T-helper 1 cell (primary cell): ENCODE results near the gene KDM6B.

ENCODE experiments used
- DNase-seq, 5 donors: peaks; one replicate each; pipeline ENCODE4 v3.0.0-alpha.2; 2012 to 2020

Gene KDM6B

DNA sequence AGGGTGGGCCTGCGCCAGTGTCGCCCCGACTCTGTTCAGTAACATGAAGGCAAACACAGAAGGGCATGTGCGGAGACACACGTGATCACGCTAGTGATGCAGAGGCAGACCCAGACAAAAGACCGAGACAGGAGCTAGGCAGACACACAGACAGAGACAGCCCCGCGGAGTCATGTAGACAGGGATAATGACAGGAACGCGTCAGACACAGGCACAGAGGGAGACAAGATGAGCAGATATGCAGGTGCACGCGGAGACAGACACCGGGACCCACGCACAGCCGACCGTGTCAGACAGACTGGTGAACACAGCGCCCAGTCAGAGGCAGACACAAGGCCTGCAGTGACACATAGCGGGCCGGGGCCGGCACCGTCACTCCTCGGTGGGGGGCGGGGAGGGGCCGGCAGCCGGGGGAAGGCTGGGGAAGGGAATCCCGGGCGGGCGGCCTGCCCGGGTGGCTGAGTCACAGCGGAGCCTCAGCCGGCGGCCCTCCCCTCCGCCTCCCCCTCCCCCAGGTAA is 7.4 kb downstream of the KDM6B start:
- DNase-seq: peak; percentile 75 to 96 (median 92)

DNA sequence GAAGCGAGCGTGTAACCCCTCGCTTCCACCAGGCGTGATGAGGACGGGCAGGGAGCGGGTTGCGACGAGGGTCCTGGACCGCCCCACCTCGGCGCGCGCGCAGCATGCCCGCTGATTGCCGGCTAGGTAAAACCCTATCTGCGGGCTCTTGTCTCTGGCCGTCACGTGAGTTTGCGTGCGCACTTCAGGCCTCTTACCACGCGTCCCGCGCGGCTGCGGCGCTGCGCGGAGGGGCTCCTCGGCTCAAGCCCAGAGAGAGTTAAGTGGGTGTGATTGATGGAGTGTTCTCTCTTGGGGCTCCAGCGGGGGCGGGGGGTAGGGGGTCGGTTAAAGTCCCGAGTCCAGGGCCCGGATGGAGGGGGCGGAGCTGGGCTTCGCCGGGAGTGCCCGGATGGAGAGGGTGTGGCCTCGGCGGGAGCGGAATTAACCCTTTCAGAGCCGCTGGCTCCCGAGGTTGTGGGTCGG is 7.9 kb downstream of the KDM6B start:
- peak; percentile 68 to 80 (median 79) for DNase-seq

DNA sequence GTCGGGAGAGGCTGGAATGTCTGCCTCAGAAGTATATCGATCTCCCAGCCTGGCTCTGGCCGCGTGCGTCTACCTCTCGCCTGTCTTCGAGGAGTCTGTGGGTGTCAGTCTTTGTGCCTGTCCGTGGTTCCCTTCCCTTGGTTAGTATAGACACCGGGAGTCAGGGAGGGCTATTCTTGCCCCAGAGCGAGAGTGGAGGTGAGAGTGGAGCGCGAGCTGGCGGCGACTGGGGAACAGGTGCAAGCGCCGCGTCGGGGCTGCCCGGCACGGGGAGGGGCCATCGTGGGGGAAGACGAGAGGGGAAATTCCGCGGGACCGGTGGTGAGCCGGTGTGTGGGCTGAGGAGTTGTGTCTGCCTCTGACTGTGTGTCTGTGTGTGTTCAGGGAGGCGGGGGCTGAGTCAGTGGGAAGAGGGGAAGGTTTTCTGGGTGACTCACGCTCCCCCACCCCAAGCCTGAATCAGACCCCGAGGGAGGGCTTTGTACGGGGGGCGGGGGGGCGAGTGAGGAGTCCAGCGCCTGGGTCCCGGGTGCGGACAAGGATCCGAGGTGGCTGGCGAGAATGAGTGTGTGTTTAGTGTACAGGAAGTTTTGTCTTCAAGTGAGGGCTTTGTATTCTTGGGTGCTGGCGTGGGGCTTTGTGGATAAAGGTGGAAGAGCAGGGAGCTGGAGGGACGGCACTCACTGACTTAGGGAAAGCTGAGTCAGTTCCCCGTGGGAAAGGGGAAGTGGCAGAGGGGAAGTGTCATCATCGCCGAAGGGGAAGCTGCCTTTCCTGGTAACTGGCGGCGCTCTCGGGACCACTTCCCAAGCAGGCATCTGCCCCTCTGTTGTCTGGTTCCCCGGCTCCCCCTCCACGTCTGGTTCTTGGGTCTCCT is 8.6 kb downstream of the KDM6B start:
- peak; percentile 81 to 96 (median 95) for DNase-seq

DNA sequence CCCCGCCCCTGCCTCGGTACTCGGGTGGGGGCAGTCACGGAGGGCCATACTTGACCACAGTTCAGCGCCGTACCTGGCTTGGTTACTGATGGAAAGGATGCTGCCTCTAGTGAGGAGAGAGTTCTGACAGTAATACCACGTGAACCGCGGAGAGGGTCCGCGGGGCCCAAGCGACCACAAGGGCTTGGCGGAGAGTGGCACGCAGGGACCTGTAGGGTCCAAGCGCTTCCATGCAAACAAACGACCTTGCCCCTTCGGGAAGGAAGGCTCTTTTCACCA is 9.2 kb downstream of the KDM6B start:
- DNase-seq: no peak

DNA sequence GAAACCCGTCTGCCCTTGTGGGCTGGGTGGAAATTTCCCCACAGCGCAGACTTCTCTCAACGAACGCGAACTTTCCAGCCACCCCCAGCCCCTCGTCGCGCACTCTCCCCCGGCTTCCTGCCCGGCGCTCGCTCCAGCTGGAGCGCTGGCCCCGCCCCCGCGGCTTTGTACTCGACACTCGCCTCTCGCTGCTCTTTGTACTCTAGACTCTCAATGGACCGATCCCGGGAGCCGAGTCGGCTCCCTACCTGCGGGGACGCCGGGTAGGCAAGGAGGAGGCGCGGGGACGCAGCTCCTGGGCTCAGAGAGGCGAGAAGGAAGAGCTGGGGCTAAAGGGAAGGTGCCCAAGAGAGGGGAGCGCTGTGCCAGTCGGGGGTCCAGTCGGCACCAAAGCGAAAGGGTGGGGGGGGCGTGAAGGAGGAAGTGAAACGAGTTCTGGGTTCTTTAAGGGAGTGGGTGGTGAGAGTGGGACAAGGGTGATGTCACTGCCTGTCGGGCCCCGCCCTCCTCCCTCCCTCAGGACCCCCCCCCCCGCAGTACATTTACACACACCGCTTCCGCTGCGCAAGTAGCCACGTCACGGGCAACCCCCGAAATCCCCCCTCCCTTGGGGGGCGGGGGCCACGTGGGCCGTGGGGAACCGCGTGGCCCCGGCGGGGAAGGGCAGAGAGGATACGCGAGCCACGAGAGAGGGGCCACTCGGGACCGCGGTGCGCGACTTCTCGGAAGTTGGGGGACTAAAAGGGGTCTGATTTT is 9.7 kb downstream of the KDM6B start:
- peak; percentile 85 to 94 (median 89) for DNase-seq

DNA sequence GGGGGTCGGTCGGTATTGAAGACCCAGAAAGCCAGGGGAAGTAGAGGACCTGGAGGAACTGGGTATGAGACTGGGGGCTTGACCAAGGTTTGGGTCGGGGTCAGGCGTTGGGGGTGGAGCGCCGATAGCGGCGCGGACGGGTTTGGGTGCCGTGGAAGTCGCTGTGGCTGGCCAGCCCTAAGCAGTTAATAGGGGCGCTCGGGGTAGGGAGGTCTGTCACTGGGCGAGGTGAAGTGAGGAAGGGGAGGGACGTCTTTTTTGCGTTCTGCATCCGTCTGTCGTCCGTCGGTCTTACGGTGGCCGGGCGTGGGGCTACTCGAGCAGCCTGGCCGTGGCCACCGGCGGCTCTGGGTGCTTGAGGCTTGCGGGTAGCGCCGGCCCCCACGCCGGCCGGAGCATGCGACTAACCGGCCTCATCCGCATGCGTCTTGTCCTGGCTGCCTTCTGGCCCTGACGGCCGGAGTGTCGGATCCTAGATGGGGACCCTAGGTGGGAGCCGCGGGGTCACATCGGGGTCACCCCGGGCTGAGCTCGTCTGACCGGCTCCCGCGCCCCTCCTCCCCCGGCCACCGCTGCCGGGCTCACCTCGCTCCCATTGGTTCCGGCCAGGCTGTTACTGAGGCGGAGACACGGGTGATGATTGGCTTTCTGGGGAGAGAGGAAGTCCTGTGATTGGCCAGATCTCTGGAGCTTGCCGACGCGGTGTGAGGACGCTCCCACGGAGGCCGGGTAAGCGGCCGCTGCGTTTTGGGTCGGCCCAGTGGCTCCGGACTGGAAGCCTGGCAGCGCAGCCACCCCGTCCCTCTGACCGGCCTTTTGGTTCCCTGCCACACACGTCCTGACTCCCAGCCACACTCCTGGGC is 10.5 kb downstream of the KDM6B start:
- DNase-seq: peak; percentile 66 to 91 (median 74)

DNA sequence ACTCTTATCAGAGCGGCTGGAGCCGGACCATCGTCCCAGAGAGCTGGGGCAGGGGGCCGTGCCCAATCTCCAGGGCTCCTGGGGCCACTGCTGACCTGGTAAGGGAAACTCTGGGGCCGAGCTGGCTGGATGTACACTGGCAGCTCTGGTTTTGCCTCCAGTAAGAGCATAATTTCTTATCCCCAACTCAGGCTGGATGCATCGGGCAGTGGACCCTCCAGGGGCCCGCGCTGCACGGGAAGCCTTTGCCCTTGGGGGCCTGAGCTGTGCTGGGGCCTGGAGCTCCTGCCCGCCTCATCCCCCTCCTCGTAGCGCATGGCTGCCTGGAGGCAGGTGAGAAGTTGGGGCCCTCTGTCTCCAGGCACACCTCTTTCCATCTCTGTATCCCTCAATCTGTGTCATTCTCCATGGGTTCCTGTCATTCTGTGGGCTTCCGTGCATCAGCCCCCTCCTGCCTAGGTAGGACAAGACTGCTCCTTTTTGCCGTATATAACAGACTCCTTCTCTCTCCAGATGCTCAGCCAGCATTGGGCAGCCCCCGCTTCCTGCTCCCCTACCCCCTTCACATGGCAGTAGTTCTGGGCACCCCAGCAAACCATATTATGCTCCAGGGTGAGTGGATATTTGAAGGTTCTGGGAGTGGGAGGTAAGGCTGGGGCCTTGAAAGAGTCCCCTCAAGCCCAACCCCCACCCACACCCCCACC is 11.5 kb downstream of the KDM6B start:
- no peak for DNase-seq

DNA sequence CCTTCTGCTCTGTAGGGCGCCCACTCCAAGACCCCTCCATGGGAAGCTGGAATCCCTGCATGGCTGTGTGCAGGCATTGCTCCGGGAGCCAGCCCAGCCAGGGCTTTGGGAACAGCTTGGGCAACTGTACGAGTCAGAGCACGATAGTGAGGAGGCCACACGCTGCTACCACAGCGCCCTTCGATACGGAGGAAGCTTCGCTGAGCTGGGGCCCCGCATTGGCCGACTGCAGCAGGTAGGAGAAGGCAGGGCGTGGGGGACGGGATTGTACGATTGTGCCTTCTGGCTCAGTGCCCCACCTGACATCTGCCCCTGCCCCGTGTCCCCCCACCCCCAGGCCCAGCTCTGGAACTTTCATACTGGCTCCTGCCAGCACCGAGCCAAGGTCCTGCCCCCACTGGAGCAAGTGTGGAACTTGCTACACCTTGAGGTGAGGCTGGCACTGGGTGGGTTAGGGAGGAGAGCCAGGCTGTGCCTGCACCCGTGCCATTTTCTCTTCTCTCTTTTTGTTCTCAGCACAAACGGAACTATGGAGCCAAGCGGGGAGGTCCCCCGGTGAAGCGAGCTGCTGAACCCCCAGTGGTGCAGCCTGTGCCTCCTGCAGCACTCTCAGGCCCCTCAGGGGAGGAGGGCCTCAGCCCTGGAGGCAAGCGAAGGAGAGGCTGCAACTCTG is 12.2 kb downstream of the KDM6B start:
- DNase-seq: no peak

DNA sequence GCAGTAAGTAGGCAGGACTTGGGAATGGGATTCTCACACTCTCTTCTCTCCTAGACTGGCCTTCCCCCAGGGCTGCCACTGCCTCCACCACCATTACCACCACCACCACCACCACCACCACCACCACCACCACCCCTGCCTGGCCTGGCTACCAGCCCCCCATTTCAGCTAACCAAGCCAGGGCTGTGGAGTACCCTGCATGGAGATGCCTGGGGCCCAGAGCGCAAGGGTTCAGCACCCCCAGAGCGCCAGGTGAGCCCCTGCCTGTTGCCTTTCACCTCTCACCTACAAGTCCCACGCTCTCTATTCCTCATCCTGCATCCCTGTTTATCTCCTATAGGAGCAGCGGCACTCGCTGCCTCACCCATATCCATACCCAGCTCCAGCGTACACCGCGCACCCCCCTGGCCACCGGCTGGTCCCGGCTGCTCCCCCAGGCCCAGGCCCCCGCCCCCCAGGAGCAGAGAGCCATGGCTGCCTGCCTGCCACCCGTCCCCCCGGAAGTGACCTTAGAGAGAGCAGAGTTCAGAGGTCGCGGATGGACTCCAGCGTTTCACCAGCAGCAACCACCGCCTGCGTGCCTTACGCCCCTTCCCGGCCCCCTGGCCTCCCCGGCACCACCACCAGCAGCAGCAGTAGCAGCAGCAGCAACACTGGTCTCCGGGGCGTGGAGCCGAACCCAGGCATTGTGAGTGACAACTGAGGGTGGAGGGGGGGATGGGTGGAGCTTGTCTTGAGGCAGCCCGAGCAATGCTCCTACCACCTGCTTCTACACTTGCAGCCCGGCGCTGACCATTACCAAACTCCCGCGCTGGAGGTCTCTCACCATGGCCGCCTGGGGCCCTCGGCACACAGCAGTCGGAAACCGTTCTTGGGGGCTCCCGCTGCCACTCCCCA is 13.0 kb downstream of the KDM6B start:
- DNase-seq: no peak

DNA sequence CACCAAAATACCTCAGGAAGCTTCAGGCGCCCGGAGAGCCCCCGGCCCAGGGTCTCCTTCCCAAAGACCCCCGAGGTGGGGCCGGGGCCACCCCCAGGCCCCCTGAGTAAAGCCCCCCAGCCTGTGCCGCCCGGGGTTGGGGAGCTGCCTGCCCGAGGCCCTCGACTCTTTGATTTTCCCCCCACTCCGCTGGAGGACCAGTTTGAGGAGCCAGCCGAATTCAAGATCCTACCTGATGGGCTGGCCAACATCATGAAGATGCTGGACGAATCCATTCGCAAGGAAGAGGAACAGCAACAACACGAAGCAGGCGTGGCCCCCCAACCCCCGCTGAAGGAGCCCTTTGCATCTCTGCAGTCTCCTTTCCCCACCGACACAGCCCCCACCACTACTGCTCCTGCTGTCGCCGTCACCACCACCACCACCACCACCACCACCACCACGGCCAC is 14.1 kb downstream of the KDM6B start:
- no peak for DNase-seq

DNA sequence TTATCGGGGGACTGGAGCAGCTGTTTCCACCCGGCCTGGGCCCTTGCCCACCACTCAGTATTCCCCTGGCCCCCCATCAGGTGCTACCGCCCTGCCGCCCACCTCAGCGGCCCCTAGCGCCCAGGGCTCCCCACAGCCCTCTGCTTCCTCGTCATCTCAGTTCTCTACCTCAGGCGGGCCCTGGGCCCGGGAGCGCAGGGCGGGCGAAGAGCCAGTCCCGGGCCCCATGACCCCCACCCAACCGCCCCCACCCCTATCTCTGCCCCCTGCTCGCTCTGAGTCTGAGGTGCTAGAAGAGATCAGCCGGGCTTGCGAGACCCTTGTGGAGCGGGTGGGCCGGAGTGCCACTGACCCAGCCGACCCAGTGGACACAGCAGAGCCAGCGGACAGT is 14.7 kb downstream of the KDM6B start:
- no peak for DNase-seq

DNA sequence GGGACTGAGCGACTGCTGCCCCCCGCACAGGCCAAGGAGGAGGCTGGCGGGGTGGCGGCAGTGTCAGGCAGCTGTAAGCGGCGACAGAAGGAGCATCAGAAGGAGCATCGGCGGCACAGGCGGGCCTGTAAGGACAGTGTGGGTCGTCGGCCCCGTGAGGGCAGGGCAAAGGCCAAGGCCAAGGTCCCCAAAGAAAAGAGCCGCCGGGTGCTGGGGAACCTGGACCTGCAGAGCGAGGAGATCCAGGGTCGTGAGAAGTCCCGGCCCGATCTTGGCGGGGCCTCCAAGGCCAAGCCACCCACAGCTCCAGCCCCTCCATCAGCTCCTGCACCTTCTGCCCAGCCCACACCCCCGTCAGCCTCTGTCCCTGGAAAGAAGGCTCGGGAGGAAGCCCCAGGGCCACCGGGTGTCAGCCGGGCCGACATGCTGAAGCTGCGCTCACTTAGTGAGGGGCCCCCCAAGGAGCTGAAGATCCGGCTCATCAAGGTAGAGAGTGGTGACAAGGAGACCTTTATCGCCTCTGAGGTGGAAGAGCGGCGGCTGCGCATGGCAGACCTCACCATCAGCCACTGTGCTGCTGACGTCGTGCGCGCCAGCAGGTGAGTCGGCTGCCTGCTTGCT is 15.2 kb downstream of the KDM6B start:
- DNase-seq: no peak

DNA sequence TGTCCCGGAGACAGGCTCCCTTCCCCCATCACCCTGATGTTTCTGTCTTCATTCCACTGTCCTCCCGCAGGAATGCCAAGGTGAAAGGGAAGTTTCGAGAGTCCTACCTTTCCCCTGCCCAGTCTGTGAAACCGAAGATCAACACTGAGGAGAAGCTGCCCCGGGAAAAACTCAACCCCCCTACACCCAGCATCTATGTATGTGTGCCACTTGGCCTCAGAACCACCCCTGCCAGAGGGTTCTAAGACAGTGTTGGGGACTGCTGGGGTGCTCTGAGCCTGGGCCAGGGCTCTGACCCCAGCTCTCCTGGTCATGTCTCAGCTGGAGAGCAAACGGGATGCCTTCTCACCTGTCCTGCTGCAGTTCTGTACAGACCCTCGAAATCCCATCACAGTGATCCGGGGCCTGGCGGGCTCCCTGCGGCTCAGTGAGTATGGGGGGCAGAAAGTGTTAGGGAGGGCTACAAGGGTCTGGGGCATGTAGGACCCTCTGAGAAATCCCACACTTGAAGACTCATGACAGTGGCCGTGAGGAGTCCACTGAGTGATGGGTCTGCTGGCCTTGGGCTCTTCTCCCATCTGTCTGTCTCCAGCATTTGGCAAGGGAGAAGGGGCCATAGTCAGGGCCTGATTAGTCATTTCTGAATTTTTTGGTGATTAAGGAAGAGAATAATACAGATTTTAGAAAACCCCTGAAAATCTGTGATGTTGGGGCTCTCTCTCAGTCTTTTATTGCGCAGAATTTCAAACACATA is 15.9 kb downstream of the KDM6B start:
- DNase-seq: no peak

DNA sequence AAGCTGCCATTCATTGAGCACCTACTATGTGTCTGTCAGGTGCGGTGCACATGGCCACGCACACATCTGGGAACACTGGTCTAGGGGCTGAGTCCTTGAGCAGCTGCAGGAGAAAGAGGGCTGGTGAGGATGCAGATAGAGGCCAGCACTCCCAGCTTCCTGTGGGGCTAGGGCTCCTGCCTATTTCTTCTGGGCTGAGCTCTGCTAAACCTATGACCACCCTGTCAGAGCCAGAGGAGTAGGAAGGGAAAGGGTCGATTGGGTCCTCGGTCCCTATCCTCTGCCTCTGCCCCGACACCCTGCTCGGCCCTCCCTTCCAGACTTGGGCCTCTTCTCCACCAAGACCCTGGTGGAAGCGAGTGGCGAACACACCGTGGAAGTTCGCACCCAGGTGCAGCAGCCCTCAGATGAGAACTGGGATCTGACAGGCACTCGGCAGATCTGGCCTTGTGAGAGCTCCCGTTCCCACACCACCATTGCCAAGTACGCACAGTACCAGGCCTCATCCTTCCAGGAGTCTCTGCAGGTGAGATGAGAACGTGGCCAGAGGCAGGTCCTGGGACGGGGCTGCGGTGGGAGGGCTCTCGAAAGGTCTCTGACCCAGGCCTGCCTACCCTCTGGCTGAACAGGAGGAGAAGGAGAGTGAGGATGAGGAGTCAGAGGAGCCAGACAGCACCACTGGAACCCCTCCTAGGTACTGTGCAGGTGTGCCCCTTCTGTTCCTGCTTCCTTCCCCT is 16.9 kb downstream of the KDM6B start:
- DNase-seq: no peak

DNA sequence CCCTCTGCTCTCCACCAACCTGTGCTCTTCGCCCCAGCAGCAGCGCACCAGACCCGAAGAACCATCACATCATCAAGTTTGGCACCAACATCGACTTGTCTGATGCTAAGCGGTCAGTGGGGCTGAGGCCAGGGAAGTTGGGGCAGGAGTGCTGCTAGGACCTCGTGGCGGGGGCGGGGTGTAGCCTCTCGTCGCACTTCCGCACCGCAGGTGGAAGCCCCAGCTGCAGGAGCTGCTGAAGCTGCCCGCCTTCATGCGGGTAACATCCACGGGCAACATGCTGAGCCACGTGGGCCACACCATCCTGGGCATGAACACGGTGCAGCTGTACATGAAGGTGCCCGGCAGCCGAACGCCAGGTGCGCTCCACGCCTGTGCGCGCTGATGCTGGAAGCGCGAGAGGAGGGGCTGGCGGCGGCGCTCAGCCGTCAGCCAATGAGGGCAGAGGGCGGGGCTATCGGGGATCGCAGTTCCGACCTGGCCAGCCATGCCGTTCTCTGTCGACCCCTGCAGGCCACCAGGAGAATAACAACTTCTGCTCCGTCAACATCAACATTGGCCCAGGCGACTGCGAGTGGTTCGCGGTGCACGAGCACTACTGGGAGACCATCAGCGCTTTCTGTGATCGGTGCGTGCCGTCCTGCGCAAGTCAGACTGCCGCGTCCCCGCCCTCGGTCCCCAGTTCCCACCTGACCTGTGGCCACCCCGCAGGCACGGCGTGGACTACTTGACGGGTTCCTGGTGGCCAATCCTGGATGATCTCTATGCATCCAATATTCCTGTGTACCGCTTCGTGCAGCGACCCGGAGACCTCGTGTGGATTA is 17.6 kb downstream of the KDM6B start:
- peak; percentile 92 to 97 (median 94) for DNase-seq

DNA sequence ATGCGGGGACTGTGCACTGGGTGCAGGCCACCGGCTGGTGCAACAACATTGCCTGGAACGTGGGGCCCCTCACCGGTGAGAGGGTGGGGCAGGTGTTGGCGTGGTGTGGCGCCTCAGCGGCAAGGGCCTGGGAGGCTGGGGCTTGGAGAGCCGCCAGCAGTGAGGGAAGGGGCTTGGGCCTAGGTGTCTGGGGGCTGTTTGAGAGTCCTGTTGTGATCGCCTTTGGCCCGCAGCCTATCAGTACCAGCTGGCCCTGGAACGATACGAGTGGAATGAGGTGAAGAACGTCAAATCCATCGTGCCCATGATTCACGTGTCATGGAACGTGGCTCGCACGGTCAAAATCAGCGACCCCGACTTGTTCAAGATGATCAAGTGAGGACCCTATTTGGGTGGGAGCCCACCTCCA is 18.2 kb downstream of the KDM6B start:
- no peak for DNase-seq

DNA sequence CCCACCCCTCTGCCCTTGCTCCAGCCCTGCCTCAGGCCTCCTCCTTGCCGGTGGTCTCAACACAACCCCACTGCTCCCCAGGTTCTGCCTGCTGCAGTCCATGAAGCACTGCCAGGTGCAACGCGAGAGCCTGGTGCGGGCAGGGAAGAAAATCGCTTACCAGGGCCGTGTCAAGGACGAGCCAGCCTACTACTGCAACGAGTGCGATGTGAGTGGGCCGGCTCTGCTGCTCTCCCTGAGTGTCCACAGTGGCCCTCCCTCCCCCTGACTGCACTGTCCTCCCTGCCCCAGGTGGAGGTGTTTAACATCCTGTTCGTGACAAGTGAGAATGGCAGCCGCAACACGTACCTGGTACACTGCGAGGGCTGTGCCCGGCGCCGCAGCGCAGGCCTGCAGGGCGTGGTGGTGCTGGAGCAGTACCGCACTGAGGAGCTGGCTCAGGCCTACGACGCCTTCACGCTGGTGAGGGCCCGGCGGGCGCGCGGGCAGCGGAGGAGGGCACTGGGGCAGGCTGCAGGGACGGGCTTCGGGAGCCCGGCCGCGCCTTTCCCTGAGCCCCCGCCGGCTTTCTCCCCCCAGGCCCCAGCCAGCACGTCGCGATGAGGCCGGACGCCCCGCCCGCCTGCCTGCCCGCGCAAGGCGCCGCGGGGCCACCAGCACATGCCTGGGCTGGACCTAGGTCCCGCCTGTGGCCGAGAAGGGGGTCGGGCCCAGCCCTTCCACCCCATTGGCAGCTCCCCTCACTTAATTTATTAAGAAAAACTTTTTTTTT is 19.1 kb downstream of the KDM6B start:
- DNase-seq: no peak
